ENCODE measurements around the gene ETS2. TPM values are rescaled to one million over a fixed set of nuclear protein-coding genes. Genes with fewer than 3 reads are reported as not detected.

Gene ETS2
- total RNA-seq, 6 experiments from 2014 or later = 23.2 to 33.3 (median 29.0) TPM

- no peak for DNase-seq
- no peak for TF ChIP-seq CTCF (IDR thresholded peaks at IDR 0.05)
- Mint-ChIP-seq H3K27ac (no peak overlapping the region), H3K36me3 (ENCODE audit: low read depth) (no peaks in the 10 kb centered on the region; the same call in 1 of the 2 replicates), H3K4me3 (no peak overlapping the region), H3K9me3 (no peaks in the 10 kb centered on the region), H3K27me3 (ENCODE audit: insufficient read depth) (peaks cover 14% of the 10 kb centered on the region), H3K4me1 (ENCODE audit: low read depth) (peaks cover 41% of the 10 kb centered on the region)
Observed at GRCh38 chr21:38857152-38857825, 51.6 kb downstream of the ETS2 start.

GRCh38 chr21:38858026-38858811, 52.5 kb downstream of the ETS2 start:
- Mint-ChIP-seq H3K4me1 (ENCODE audit: low read depth) (peaks cover 33% of the 10 kb centered on the region), H3K27ac (no peak overlapping the region), H3K9me3 (no peaks in the 10 kb centered on the region), H3K4me3 (no peak overlapping the region), H3K27me3 (ENCODE audit: insufficient read depth) (peaks cover 12% of the 10 kb centered on the region), H3K36me3 (ENCODE audit: low read depth) (no peaks in the 10 kb centered on the region)
- no peak for DNase-seq
- TF ChIP-seq CTCF (IDR thresholded peaks at IDR 0.05) = no peak

- DNase-seq = no peak
- peaks cover 27% of the 10 kb centered on the region for H3K4me1 Mint-ChIP-seq (ENCODE audit: low read depth)
- H3K9me3 Mint-ChIP-seq = no peaks in the 10 kb centered on the region
- TF ChIP-seq CTCF (IDR thresholded peaks at IDR 0.05) = no peak
- no peaks in the 10 kb centered on the region for H3K36me3 Mint-ChIP-seq (ENCODE audit: low read depth)
- H3K27ac Mint-ChIP-seq = no peak overlapping the region
- no peak overlapping the region for H3K4me3 Mint-ChIP-seq
- H3K27me3 Mint-ChIP-seq (ENCODE audit: insufficient read depth) = peaks cover 14% of the 10 kb centered on the region
Observed at GRCh38 chr21:38858812-38859205, 53.1 kb downstream of the ETS2 start.

GRCh38 chr21:38859852-38860251, 54.1 kb downstream of the ETS2 start:
- peak; percentile 49 for DNase-seq
- no peak overlapping the region for H3K27ac Mint-ChIP-seq
- no peaks in the 10 kb centered on the region for H3K9me3 Mint-ChIP-seq
- peaks cover 10% of the 10 kb centered on the region for H3K27me3 Mint-ChIP-seq (ENCODE audit: insufficient read depth)
- no peak for TF ChIP-seq CTCF (IDR thresholded peaks at IDR 0.05)
- no peak overlapping the region for H3K4me3 Mint-ChIP-seq
- H3K4me1 Mint-ChIP-seq (ENCODE audit: low read depth) = peaks cover 20% of the 10 kb centered on the region
- H3K36me3 Mint-ChIP-seq (ENCODE audit: low read depth) = no peaks in the 10 kb centered on the region

- Mint-ChIP-seq H3K4me1 (ENCODE audit: low read depth) (peaks cover 20% of the 10 kb centered on the region), H3K27ac (no peak overlapping the region), H3K9me3 (no peaks in the 10 kb centered on the region), H3K4me3 (no peak overlapping the region), H3K36me3 (ENCODE audit: low read depth) (no peaks in the 10 kb centered on the region), H3K27me3 (ENCODE audit: insufficient read depth) (peaks cover 10% of the 10 kb centered on the region)
- no peak for DNase-seq
- no peak for TF ChIP-seq CTCF (IDR thresholded peaks at IDR 0.05)
Observed at GRCh38 chr21:38861056-38861455, 55.3 kb downstream of the ETS2 start.

Data from HFFc6 (cell line).